Central memory CD4-positive, alpha-beta T cell (primary cell): ENCODE data around the gene SLC35E4.
A peak's percentile ranks its signal among the peaks of the same experiment; 100 is the strongest.
"Not testable (repeated sequence)": the region's sequence is repeated elsewhere in the genome, so short reads cannot be mapped to it uniquely, and the experiment has no call there.

Source experiments
- DNase-seq: peaks from one replicate; pipeline ENCODE4 v3.0.0; 2022

The SLC35E4 gene

DNA sequence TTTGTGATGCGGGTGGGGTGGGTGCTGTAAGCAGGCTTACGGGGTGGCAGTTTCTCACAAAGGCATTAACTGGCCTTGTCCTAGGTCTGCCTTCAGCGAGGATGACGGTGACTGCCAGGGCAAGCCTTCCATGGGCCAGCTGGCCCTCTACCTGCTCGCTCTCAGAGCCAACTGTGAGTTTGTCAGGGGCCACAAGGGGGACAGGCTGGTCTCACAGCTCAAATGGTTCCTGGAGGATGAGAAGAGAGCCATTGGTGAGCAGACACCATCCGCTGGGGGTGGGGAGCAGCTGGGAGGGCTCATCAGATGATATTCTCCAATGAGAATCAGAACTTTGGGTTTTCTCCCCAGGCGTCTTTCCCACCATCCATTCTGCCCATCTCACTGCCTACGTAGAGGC, 22.8 kb upstream of the SLC35E4 start:
- DNase-seq = no peak

DNA sequence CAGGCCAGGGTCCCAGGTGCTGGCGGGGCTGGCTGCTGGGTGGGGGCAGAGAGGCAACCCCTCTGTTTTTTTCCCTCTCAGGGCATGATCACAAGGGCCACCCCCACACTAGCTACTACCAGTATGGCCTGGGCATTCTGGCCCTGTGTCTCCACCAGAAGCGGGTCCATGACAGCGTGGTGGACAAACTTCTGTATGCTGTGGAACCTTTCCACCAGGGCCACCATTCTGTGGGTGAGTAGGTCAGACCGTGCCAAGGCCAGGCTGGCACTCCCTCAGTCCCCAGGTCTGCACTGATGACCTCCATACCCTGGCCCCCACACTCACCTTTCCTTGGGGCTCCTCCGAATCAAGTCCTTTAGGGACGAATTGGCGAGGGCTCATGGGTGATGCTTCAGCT, 21.3 kb upstream of the SLC35E4 start:
- DNase-seq = no peak

DNA sequence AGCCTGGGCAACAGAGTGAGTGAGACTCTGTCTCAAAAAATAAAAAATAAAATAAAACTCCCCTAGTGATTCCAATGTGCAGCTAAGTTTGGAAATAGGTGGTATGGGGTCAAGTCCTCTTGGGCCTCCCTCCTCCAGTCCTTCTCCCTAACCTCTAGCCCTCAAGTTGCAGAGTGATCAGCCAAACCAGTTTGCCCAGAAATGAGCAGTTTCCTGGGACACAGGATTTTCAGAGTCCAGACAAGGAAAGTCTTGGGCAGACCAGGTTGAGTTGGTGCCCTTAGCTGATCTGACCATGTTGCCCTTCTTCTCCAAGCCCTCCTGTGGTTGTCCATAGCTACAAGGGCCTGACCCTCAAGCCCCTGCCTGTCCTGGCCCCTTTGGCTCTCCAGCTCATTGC, 20.7 kb upstream of the SLC35E4 start:
- DNase-seq = no peak

DNA sequence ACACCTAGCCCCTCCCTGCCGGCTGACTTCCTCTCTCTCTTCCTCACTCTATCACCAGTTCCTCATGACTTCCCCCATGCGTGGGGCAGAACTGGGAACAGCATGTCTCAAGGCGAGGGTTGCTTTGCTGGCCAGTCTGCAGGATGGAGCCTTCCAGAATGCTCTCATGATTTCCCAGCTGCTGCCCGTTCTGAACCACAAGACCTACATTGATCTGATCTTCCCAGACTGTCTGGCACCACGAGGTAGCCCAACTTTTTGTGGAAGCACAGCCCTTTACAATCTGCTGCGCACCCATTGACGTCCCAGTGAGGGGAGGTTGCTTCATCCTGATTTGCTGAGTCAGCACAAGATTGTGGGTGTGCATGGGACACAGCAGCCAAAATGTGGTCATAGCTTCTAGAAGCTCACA, 20.0 kb upstream of the SLC35E4 start:
- DNase-seq = no peak

DNA sequence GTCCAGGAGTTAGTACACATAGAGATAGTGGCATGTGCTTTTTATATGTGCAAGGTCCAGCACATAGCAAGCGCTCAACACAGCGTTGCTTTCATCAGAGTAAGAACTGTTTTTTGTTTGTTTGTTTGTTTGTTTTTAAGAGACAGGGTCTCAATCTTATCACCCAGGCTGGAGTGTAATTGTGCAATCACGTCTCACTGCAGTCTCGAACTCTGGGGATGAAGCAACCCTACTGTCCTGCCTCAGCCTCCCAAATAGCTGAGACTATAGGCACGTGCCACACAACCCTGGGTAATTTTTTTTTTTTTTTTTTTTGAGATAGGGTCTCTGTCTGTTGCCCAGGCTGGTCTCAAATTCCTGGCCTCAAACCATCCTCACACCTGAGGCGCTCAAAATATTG, 17.8 kb upstream of the SLC35E4 start:
- DNase-seq = no peak

DNA sequence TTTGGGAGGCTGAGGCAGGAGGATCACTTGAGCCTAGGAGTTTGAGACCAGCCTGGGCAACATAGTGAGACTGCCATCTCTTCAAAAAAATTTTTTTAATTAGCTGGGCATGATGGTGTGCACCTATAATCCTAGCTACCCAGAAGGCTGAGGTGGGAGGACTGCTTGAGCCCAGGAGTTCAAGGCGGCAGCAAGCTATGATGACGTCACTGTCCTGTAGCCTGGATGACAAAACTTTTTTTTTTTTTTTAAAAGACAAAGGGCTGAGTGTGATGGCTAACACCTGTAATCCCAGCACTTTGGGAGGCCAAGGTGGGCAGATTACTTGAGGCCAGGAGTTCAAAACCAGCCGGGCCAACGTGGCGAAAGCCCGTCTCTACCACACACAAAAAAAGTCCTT, 15.7 kb upstream of the SLC35E4 start:
- DNase-seq = not testable (repeated sequence)

DNA sequence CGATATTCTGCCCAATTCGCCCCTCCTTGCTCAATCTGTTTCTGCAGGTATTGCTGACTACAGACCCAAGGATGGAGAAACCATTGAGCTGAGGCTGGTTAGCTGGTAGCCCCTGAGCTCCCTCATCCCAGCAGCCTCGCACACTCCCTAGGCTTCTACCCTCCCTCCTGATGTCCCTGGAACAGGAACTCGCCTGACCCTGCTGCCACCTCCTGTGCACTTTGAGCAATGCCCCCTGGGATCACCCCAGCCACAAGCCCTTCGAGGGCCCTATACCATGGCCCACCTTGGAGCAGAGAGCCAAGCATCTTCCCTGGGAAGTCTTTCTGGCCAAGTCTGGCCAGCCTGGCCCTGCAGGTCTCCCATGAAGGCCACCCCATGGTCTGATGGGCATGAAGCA, 9.2 kb upstream of the SLC35E4 start:
- no peak for DNase-seq

DNA sequence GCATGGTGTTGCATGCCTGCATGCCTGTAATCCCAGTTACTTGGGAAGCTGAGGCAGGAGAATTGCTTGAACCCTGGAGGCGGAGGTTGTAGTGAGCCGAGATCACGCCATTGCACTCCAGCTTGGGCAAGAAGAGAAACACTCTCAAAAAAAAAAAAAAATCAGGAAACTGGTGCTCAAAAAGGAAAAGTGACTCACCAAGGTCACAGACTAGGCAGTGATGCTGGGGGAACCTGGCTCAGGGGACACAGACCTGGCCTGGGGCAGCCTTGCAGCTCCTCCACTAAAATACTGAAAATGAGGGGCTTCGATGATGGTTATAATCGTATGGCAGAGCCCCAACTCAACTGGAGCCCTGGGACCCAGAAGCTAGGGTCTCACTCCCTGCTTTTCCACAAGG, 8.1 kb upstream of the SLC35E4 start:
- no peak for DNase-seq

DNA sequence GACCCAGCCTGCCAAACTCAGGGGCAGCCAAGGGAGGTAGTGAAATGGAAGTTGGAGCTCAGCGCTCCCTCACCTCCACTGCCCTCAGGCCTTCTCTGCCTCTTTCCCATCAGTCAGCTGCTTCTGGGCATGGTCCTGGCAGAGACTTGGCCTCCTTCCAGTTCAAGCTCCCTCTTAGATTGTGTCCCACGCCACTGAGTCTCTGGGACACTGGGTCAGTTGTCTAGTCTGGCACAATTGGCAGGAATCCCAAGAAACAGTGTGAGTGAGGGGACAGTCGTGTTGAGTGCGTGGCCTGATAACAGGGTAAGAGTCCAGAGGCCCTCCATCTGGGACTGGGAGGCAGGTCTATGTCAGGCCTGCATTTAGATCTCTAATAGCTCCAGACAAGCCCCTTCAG, 7.1 kb upstream of the SLC35E4 start:
- DNase-seq = no peak

DNA sequence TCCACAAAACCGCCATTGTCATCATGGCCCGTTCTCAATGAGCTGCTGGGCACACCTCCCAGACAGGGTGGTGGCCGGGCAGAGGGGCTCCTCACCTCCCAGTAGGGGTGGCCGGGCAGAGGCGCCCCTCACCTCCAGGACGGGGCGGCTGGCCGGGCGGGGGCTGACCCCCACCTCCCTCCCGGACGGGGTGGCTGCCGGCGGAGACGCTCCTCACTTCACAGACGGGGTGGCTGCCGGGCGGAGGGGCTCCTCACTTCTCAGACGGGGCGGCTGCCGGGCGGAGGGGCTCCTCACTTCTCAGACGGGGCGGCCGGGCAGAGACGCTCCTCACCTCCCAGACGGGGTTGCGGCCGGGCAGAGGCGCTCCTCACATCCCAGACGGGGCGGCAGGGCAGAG, 4.1 kb upstream of the SLC35E4 start:
- DNase-seq = not testable (repeated sequence)

DNA sequence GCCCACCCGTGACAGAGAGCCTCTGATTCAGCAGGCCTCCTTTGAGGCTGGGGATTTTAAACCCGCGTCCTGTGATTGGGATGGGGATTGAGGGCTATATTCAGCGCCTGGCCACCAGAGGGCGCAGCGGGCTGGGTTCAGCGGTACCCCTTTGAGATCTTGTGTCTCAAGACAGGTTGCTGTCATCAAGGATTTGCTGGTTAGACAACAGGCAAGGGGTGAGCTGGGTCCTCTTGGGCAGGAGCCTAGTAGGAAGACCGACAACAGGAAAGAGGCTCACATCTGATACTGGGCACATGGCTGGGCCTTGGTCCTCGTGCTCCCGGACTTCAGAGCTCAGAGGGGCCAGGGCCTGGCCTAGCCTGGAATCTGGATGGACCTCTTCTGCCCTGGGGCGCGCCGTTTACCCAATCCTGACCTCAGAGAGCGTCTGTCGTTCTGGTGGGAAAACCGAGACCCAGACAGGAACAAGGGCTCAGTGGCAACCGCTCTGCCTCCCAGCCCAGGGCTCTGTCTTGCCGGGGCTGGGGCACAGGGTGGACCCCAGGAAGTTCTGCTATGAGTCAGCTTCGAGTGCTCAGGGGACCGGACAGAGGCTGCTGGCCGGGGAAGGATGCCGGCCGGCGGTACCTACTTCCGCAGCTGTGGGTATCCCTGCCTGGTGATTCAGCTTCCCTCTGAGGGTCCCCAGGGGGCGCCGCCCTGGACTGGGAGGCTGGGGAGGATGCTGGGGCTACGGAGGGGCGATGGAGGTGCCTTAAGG, 929 bp upstream of the SLC35E4 start:
- DNase-seq = peak; percentile 83

DNA sequence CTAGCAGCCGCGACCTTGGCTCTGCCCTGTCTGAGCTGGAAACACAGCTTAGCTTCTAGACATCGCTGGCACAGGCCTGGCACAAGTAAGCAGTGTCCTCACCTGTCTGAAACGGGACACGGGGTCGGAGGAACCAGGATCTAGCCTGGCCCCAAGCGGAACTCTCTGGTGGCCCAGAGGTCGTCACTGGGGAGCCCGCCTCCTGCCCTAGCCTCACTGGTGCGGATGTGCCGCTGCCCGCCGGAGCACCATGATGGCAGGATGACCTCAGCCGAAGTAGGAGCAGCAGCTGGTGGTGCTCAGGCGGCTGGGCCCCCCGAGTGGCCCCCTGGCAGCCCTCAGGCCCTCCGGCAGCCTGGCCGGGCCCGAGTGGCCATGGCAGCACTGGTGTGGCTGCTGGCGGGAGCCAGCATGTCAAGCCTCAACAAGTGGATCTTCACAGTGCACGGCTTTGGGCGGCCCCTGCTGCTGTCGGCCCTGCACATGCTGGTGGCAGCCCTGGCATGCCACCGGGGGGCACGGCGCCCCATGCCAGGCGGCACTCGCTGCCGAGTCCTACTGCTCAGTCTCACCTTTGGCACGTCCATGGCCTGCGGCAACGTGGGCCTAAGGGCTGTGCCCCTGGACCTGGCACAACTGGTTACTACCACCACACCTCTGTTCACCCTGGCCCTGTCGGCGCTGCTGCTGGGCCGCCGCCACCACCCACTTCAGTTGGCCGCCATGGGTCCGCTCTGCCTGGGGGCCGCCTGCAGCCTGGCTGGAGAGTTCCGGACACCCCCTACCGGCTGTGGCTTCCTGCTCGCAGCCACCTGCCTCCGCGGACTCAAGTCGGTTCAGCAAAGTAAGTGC, 871 bp downstream of the SLC35E4 start:
- peak; percentile 12 for DNase-seq

DNA sequence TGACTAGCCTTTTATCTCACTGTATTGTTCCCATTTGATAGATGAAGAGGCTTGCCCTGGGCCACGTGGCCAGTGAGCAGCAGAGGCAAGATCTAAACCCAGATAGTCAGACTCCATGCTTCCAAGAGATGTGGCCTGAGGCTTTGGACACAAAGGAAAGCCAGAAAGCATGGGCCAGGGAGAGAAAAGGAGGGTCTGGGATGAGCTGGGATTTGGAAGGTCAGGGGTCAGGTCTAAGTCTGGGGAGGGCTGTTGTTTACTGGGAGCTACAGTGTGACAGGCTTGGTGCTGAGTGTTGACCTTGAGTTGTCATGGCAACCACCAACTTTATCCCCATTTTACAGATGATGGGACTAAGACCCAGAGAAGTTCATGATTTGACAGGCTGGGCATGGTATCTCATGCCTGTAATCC, 2.1 kb downstream of the SLC35E4 start:
- no peak for DNase-seq

DNA sequence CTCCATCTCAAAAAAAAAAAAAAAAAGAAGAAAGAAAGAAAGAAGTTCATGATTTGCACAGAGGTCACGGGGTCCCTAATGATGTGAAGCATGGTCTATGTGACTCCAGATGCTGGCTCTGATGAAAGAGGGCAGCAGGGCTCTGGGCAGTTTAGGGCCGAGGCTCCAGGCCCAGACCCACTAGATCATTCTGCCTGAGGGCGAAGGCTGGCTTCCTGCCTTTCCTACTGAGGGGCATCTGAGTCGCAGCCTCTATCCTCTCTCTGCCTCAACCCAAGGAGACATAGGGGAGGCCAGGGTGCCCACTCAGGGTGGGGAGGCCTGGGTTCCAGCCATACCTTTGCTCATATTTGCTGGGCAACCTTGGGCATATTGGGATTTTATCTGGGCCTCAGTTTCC, 4.8 kb downstream of the SLC35E4 start:
- no peak for DNase-seq

DNA sequence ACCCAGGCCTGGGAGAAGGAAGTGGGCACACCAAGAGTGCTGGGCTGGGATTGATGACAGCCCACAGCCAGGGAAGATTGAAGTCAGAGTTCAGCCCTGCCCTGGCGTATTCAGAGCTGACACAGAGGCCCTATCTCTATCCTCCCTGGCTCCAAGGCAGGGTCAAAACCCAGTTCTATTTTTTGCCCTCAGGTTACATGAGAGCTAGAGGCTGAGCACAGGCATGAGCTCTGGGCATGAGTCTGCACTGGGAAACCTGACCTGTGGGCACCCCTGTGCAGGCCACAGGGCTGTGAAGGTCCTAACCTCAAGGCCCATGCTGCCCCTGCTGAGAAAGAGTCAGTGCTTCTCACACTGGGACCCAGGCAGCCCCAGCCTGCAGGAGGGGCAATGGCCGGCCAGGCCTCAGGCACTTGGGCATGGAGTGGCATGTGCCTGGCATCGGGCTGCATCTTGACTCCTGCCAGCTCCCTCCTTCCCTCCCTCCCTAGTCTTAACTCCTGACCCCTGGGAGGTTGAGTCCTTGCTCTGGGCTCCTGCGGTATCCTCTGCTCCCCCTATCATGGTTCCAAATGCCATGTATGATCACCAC, 5.4 kb downstream of the SLC35E4 start:
- DNase-seq = no peak

DNA sequence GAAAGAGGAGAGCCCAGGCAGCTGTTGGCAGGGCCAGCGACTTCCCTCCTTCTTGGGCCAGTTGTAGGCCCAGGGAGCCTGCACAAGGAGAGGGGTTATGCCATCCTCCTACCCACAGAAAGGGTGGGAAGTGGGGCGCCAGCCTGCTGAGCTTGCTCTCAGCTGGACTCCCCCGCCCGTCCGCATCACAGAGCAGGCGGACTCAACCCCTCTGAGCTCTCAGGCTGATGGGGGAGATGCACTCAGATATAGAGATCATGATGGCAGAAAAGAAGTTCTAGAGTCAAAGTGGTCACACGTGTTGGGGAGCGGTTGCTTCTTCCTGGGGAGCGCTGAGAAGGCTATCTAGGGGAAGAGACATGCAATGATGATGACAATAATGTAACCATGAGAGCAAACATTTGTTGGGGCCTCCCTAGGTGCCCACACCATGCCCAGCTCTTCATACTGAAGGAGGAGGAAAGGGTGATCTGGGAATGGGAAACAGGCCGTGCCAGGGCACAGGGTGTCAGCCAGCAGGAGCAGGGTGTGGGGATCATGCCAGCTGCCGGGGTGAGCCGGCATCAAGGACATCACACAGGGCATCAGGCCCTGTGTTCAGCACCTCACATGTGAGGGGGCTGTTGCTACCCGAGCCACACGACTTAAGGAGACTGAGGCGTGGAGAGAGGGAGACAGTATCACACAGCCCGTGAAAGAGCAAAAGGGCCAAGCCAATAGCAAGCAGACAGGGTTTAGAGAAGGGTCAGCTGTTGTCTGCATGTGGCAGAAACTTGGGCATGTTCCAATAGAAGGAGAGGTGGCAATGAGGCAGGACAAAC, 7.7 kb downstream of the SLC35E4 start:
- DNase-seq = no peak

DNA sequence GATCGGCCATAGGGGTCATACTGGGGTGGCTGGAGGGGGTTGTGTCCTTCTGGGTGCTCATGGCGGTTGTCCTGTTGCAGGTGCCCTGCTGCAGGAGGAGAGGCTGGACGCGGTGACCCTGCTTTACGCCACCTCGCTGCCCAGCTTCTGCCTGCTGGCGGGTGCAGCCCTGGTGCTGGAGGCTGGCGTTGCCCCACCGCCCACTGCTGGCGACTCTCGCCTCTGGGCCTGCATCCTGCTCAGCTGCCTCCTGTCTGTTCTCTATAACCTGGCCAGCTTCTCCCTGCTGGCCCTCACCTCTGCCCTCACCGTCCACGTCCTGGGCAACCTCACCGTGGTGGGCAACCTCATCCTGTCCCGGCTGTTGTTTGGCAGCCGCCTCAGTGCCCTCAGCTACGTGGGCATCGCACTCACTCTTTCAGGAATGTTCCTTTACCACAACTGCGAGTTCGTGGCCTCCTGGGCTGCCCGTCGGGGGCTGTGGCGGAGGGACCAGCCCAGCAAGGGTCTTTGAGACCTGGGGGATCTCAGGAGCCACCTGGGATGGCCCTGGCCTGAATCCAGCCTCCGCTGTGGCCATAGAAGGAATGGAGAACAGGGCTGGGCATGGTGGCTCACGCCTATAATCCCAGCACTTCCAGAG, 11.1 kb downstream of the SLC35E4 start:
- DNase-seq = no peak

DNA sequence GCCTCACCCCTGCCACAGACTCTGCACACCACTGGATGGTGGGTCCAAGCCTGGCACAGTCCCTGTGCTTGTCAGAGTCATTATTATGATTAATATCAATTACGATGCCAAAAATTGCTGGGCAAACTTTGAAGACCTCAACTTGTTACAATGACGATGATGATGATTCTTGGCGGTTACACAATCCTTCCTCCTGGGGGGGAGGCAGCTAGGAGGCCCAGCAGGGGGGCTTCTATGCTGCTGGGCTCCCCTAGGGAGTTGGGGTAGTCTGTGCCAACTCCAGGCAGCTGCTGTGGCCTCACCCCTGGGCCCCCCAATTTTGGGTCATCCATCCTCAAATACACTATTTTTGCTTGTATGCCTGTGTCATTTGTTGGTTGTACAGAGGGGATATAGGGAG, 12.0 kb downstream of the SLC35E4 start:
- DNase-seq = no peak

DNA sequence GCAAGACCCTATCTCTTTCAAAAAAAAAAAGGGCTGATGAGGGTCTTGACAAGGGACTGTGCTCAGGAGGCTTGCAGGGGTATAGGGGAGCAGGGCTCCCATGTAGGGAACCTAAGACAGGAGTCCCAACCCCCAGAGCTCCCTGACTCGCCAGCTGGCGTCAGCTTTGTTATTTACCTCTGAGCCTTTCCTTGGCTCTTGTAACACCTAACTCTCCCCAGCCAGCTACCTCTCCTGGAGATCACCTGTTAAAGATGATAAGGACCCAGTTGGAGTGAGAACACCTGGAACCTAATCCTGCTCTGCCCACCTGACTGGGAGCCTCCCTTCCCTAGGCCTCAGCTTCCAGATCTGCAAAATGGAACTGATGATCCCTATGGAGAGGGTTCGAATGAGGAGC, 13.2 kb downstream of the SLC35E4 start:
- DNase-seq = no peak

DNA sequence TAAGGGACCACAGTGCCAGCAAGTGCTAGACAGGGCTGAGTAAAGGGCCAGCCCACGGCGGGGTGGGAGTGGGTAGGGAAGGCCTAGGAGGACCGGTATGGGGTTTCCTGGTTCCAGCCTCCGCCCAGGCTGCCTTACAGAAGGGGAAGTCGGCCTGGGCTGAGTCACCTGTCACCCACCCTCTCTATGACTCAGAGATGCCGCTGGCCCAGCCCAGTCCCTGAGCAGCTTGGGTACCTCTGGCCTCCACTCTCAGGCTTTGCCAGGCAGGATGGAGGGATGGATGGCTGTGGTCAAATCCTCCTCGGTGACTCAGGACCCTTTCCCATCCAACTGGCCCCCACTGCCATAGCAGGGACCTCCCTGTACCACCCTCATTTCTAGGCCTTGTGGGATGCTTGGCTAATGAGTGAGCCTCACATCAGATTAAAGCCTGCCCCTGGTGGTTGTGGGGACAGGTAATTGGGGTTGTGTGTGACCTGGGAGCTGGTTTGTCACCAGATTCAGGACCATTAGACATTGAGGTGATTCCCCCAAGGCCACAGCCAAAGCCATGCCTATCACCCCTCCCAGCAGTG, 13.9 kb downstream of the SLC35E4 start:
- DNase-seq = peak; percentile 16

DNA sequence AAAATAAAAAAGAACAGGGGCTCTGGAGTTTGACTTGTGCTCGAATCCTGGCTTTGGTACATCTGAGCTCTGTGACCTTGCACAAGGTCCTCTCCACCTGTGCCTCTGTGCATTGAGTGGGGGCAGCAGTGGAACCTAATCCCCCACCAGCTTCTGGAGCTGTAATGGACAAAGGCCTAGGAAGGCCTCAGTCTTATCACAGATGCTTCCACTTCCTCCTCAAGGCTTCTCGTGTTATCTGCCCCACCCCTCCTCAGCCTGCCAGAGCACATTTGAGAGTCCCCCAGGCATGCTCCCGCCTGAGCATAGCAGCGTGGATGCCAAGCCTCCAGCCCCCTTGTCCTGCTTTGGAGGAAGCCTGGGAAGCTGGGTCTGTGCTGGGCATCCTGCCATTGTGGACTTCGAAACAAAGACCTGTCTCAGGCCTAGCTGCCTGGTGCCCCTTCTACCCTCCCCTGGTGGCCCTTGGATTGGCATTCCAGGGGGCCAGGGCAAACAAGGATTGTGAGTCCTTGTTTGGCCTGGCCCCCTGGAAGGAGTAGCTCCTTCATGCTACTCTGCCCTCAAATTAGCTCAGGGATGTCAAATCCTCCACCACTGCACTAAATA, 15.0 kb downstream of the SLC35E4 start:
- no peak for DNase-seq

DNA sequence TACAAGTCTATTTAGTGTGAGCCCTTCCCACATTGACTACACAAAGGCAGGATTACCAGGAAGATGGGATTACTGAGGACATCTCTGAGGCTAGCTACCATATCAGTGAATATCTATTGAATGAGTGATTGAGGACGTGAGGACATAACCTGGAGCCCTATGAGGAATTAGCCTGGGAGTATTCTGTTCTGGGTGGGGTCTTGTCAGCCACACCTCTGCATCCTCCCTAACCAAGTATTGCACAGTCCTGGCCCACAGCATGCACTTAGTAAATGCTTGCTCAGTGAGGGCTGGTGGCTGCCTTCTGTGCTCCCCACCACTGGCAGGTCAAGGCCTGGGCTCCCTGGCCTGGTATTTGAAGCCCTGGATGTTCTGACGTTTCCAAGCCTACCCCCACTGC, 17.3 kb downstream of the SLC35E4 start:
- DNase-seq = no peak
